GM18873 (cell line): ENCODE results near the gene ADM5.

Experiments
- ATAC-seq: cut with Tn5 transposase; IDR thresholded peaks from one replicate; pipeline ENCODE4 v1.9.1; 2021; ENCODE audit warnings: mild to moderate bottlenecking, moderate library complexity, moderate number of reproducible peaks; ENCODE audit not compliant: unreplicated experiment, low FRiP score

The ADM5 gene

GRCh38 chr19:49678985-49679770 is 10.2 kb upstream of the ADM5 start:
- no peak for ATAC-seq

GRCh38 chr19:49679771-49680413 is 9.5 kb upstream of the ADM5 start:
- no peak for ATAC-seq

GRCh38 chr19:49680421-49681351 is 8.7 kb upstream of the ADM5 start:
- no peak for ATAC-seq

- ATAC-seq = no peak
Measured at GRCh38 chr19:49681830-49682229, 7.6 kb upstream of the ADM5 start.

- ATAC-seq = no peak
Measured at GRCh38 chr19:49682274-49682673, 7.1 kb upstream of the ADM5 start.

- ATAC-seq = no peak
Measured at GRCh38 chr19:49683814-49684250, 5.6 kb upstream of the ADM5 start.

- no peak for ATAC-seq
Measured at GRCh38 chr19:49684251-49684982, 5.0 kb upstream of the ADM5 start.

GRCh38 chr19:49684983-49685553 is 4.3 kb upstream of the ADM5 start:
- no peak for ATAC-seq

- ATAC-seq = no peak
Measured at GRCh38 chr19:49685845-49686332, 3.5 kb upstream of the ADM5 start.

GRCh38 chr19:49686503-49687088 is 2.8 kb upstream of the ADM5 start:
- no peak for ATAC-seq

GRCh38 chr19:49687150-49687549 is 2.2 kb upstream of the ADM5 start:
- ATAC-seq = no peak

GRCh38 chr19:49687566-49688316 is 1.7 kb upstream of the ADM5 start:
- ATAC-seq = no peak

GRCh38 chr19:49688531-49689132 is 762 bp upstream of the ADM5 start:
- ATAC-seq = no peak

- no peak for ATAC-seq
Measured at GRCh38 chr19:49690079-49690655, 773 bp downstream of the ADM5 start.

- ATAC-seq = no peak
Measured at GRCh38 chr19:49690656-49691242, 1.4 kb downstream of the ADM5 start, which contains the start of gene CPT1C. TSS of gene CPT1C (plus strand) at chr19:49691116. CDS start at chr19:49692253, 1,137 bp downstream.

- no peak for ATAC-seq
Measured at GRCh38 chr19:49691243-49692146, 2.1 kb downstream of the ADM5 start.

GRCh38 chr19:49692147-49692506 is 2.7 kb downstream of the ADM5 start:
- no peak for ATAC-seq
